SK-N-SH treated with all-trans-retinoic acid at 6 μM for 48 hours (cell line): ENCODE data around the gene GGCX.

Experiments
- ARNTL ChIP-seq: fragments of 450-650 bp; formaldehyde crosslinking; IDR thresholded peaks from 2 replicates; pipeline ENCODE4 v1.5.0; 2020; ENCODE audit warnings: low read depth, mild to moderate bottlenecking, moderate library complexity, borderline replicate concordance
- POU6F1 ChIP-seq: fragments of 250-450 bp; sonication (Bioruptor Pico); IDR thresholded peaks from 2 replicates; pipeline ENCODE4 v1.8.0; 2021; ENCODE audit warnings: low read depth, mild to moderate bottlenecking, moderate library complexity, borderline replicate concordance
- SNAI2 ChIP-seq: fragments of 250-450 bp; sonication (Bioruptor Pico); IDR thresholded peaks from 2 replicates; pipeline ENCODE4 v1.5.0; 2020; ENCODE audit warnings: mild to moderate bottlenecking, moderate library complexity

- TF ChIP-seq ARNTL (CRISPR knock-in tag) = no peak
- no peak for TF ChIP-seq POU6F1 (CRISPR knock-in tag)
- TF ChIP-seq SNAI2 (CRISPR knock-in tag) = no peak
Measured at GRCh38 chr2:85502720-85503119, 58.6 kb downstream of the GGCX start.
